HFFc6 (cell line): Measurements from ENCODE around the gene OBP2A. TPM values are rescaled to one million over a fixed set of nuclear protein-coding genes. Genes with fewer than 3 reads are reported as not detected.
"Not testable (repeated sequence)": the region's sequence is repeated elsewhere in the genome, so short reads cannot be mapped to it uniquely, and the experiment has no call there.

ENCODE experiments used
- DNase-seq: peaks from one replicate; pipeline ENCODE4 v3.0.0-alpha.2; 2018
- H3K27ac Mint-ChIP-seq: 2 replicates; pipeline ENCODE4 v1.8.0; 2020; ENCODE audit warnings: mild to moderate bottlenecking, mixed read lengths
- H3K27me3 Mint-ChIP-seq: 2 replicates; pipeline ENCODE4 v1.8.0; 2021; ENCODE audit warnings: mild to moderate bottlenecking, moderate library complexity, mixed read lengths; ENCODE audit not compliant: insufficient read depth
- H3K36me3 Mint-ChIP-seq: 2 replicates; pipeline ENCODE4 v1.8.0; 2021; ENCODE audit warnings: low read depth, mixed read lengths
- H3K4me1 Mint-ChIP-seq: 2 replicates; pipeline ENCODE4 v1.8.0; 2020; ENCODE audit warnings: low read depth, mixed read lengths
- H3K4me3 Mint-ChIP-seq: 2 replicates; pipeline ENCODE4 v1.8.0; 2020; ENCODE audit warnings: mild to moderate bottlenecking, moderate library complexity, mixed read lengths
- H3K9me3 Mint-ChIP-seq: 2 replicates; pipeline ENCODE4 v1.8.0; 2020; ENCODE audit warnings: mild to moderate bottlenecking, mixed read lengths
- total RNA-seq, 6 experiments: library from RNA; stranded (reverse); fragmentation: NEBNext Ultra II Directional; extraction: Animal tissue kit (Norgen Biotek cat#: 25700); gene quantifications; 2 replicates in 1 of 6; 3 replicates in 5 of 6; pipeline ENCODE4 v1.2.3, GENCODE V29; 2021
- TF ChIP-seq, protein P1 (sequence below): fragments of 200-600 bp; sonication (generic); IDR thresholded peaks from 2 replicates; pipeline ENCODE4 v1.5.0; 2021; ENCODE audit warnings: antibody characterized with exemption, mild to moderate bottlenecking

The OBP2A gene
- total RNA-seq, 6 experiments from 2014 or later = not detected

DNA sequence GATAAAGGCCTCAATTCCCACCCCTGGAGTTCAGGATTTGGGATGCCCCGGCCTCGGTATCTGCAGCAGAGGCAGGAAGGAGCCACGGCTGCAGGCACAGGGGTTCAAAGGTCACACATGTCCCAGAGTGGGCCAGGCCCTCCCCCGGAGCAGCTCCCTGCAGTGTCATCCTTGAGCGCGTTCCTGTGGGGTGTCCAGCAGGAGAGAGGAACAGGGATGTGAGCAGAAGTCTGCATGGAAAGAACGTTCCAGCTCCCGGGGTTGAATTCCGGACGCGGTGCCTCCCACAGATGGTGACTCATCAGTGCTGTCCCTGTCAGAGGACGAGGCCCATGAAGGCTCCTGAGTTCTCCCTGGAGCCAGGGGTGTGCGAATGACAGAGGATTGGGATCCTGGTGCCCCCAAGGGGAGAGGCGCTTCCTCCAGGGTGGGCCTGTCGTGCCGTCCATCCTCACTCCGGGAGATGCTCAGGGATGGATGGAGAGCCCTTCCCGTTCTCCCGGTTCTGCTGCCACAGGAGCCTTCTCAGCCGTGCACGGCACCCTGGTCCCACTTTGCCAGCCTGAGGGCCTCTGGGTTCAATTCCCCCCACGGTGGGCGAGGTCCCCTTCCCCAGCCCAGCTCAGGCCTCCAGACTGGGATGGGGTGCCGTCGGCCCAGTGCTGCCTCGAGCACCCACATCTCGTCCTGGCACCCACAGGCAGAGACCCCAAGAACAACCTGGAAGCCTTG lies 21.6 kb upstream of the OBP2A start:
- DNase-seq = no peak
- no peaks in the 10 kb centered on the region for H3K4me1 Mint-ChIP-seq

DNA sequence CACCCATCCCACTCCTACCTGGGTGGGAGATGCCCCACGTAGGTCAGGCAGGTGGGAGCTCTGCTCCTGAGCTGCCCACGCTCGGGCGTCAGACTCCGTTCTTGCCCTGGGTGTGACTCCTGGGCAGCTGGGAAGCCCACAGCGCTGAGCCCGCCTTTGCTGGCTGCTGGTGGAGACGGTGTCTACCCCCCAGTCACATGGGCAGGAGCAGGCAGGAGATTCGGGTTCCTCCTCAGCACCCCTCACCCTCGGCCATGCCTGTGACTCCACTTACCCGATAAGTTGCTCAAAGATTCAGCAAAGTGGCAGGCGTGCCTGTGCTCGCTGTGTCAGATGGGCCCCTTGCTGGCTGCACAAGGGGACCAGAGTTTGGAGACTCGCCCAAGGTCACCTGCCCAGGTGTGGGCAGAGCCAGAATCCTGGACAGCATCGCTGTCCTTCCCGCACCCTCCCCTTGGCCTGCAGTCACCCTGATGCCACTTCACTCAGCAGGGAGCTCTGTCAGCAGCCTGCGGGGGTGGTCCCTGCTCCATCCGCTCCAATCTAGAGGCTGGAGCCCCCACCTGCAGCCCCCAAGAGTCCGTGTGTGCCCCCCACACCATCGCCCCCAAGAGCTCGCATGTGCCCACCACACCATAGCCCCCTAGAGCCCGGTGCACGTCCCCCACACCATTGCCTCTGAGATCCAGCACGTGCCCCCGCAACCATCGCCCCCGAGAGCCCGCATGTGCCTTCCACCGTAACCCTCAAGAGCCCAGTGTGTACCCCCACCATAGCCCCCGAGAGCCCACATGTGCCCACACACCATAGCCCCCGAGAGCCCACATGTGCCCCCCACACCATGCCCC lies 20.5 kb upstream of the OBP2A start:
- Mint-ChIP-seq H3K4me3 (no peak overlapping the region), H3K9me3 (no peaks in the 10 kb centered on the region), H3K27me3 (peaks cover 7% of the 10 kb centered on the region; the same call in 1 of the 2 replicates), H3K27ac (no peak overlapping the region), H3K4me1 (no peaks in the 10 kb centered on the region), H3K36me3 (no peaks in the 10 kb centered on the region)
- no peak for DNase-seq
- TF ChIP-seq, protein P1, sequence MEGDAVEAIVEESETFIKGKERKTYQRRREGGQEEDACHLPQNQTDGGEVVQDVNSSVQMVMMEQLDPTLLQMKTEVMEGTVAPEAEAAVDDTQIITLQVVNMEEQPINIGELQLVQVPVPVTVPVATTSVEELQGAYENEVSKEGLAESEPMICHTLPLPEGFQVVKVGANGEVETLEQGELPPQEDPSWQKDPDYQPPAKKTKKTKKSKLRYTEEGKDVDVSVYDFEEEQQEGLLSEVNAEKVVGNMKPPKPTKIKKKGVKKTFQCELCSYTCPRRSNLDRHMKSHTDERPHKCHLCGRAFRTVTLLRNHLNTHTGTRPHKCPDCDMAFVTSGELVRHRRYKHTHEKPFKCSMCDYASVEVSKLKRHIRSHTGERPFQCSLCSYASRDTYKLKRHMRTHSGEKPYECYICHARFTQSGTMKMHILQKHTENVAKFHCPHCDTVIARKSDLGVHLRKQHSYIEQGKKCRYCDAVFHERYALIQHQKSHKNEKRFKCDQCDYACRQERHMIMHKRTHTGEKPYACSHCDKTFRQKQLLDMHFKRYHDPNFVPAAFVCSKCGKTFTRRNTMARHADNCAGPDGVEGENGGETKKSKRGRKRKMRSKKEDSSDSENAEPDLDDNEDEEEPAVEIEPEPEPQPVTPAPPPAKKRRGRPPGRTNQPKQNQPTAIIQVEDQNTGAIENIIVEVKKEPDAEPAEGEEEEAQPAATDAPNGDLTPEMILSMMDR = no peak

More for the DNA sequence above, 21.6 kb upstream of the OBP2A start:
- Mint-ChIP-seq H3K27ac (no peak overlapping the region), H3K36me3 (no peaks in the 10 kb centered on the region), H3K27me3 (peaks cover 7% of the 10 kb centered on the region; the same call in 1 of the 2 replicates), H3K4me3 (no peak overlapping the region), H3K9me3 (no peaks in the 10 kb centered on the region)
- TF ChIP-seq, protein P1 = no peak

DNA sequence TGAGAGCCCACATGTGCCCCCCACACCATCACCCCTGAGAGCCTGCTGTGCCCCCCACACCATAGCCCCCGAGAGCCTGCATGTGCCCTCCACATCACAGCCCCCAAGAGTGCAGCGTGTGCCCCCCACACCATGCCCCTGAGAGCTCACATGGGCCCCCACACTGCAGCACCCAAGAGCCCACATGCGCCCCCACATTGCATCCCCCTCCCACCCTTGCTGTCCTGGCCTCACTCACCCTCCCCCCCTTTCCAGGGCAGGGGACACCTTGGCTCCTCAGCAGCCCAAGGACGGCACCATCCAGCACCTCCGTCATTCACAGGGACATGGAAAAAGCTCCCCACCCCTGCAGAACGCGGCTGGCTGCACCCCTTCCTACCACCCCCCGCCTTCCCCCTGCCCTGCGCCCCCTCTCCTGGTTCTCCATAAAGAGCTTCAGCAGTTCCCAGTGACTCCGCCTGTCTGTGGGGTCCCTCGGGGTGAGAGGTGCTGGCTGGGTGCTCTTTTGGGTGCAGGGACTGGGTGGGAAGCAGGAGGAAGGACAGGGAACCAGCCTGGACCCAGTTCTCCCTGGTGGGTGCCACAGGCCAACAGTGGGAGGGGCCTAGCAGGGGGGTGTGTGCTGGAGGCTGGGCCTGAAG lies 19.7 kb upstream of the OBP2A start:
- DNase-seq = no peak
- no peaks in the 10 kb centered on the region for H3K4me1 Mint-ChIP-seq
- no peak overlapping the region for H3K27ac Mint-ChIP-seq
- peaks cover 3% of the 10 kb centered on the region; the same call in 1 of the 2 replicates for H3K27me3 Mint-ChIP-seq
- H3K36me3 Mint-ChIP-seq = no peaks in the 10 kb centered on the region
- TF ChIP-seq, protein P1 = no peak
- no peaks in the 10 kb centered on the region for H3K9me3 Mint-ChIP-seq
- H3K4me3 Mint-ChIP-seq = no peak overlapping the region

DNA sequence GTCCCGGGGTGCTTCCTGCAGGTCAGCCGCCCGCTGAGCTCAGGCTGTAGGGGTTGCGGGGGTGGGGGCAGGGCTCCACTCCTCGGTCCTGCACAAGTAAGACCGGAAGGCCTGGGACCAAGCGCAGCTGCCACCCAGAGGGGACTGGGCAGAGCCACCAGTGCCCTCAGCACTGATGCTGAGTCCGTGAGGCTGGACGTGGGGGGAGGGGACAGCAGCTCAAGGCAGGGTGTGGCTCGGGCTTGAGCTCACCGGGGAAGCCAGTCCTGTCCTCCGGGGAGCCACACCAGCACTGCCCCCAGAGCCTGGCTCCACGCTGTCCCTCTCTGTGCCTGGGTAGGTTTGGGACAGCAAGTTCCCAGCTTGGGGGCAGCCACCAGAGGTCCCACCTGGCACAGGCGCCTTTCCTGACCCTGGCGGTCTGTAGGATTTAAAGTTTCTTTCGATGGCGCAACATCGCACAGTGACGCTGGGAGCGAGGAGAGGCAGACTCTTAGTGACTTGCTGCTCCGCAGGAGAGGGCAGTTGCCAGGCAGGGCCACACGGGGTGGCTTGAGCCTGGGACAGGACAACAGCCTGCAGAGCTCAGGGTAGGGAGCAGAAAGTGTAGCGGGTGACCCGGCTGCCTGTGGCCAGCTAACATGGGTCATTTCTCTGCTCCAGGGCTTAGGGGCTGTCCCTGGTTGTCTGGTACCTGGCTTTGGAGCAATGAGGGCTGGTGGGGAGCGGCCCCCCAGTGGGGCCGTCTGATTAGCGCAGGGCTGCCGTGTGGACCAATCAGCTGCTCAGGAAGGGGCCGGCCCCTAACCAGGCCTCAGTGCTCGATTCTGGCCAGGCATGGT lies 19.0 kb upstream of the OBP2A start:
- Mint-ChIP-seq H3K36me3 (no peaks in the 10 kb centered on the region), H3K27me3 (peaks cover 1% of the 10 kb centered on the region; the same call in 1 of the 2 replicates), H3K9me3 (no peaks in the 10 kb centered on the region), H3K4me1 (no peaks in the 10 kb centered on the region), H3K27ac (no peak overlapping the region), H3K4me3 (no peak overlapping the region)
- TF ChIP-seq, protein P1 = no peak
- DNase-seq = no peak

DNA sequence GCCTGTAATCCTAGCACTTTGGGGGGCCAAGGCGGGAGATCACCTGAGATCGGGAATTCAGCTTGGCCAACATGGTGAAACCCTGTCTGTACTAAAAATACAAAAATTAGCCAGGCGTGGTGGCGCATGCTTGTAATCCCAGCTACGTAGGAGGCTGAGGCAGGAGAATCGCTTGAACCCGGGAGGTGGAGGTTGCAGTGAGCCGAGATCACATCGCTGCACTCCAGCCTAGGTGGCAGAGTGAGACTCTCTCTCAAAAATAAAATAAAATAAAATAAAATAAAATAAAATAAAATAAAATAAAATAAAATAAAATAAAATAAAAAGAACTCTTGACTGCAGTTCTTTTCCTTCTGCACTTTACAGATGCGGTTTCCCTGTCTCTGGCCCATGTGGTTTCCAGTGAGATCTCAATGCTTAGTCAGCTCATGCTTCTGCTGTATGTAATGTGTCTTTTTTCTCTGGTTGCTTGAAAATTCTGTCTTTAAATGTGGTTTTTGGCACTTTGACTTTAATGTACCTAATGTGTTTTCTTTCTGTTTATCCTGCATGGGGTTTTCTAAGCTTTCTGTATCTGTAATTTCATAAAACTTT lies 17.0 kb upstream of the OBP2A start:
- not testable (repeated sequence) for H3K4me3 Mint-ChIP-seq, H3K36me3 Mint-ChIP-seq, H3K9me3 Mint-ChIP-seq, DNase-seq, H3K27me3 Mint-ChIP-seq, H3K27ac Mint-ChIP-seq, H3K4me1 Mint-ChIP-seq
